Measurements from ENCODE around the gene LIN9. TPM values are rescaled to one million over a fixed set of nuclear protein-coding genes. Genes with fewer than 3 reads are reported as not detected.
"Not testable (repeated sequence)": the region's sequence is repeated elsewhere in the genome, so short reads cannot be mapped to it uniquely, and the experiment has no call there.

The LIN9 gene
- total and polyA plus RNA-seq, 12 donors = 0.97 to 5.7 (median 2.1) TPM

DNA sequence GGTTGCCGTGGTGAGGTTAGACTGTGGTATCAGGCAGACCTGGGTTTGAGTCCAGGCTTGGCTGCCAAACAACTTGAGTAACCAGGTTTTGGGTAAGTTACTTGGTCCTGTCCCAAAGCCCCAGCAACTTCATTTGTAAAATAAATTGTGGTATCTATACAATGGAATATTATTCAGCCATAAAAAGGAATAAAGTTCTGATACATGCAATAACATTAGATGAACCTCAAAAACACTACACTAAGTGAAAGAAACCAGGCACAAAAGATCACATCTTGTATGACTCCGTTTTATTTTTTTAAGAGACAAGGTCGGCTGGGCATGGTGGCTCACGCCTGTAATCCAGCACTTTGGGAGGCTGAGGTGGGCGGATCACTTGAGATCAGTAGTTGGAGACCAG, 101.9 kb downstream of the LIN9 start:
- 87 to 97% (median 95%) methylated on average over 5 of the region's 5 CpGs for WGBS, 4 donors
- TF ChIP-seq, protein P1, sequence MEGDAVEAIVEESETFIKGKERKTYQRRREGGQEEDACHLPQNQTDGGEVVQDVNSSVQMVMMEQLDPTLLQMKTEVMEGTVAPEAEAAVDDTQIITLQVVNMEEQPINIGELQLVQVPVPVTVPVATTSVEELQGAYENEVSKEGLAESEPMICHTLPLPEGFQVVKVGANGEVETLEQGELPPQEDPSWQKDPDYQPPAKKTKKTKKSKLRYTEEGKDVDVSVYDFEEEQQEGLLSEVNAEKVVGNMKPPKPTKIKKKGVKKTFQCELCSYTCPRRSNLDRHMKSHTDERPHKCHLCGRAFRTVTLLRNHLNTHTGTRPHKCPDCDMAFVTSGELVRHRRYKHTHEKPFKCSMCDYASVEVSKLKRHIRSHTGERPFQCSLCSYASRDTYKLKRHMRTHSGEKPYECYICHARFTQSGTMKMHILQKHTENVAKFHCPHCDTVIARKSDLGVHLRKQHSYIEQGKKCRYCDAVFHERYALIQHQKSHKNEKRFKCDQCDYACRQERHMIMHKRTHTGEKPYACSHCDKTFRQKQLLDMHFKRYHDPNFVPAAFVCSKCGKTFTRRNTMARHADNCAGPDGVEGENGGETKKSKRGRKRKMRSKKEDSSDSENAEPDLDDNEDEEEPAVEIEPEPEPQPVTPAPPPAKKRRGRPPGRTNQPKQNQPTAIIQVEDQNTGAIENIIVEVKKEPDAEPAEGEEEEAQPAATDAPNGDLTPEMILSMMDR (IDR thresholded peaks at IDR 0.05) = no peak
- TF ChIP-seq POLR2A (IDR thresholded peaks at IDR 0.05) = no peak
- DNase-seq = no peak
- Histone ChIP-seq H3K4me1 (replicated peaks in 1 of 2) (no peaks in the 10 kb centered on the region), H3K27ac (no peak overlapping the region), H3K9me3 (replicated peaks in 1 of 3) (no peaks in the 10 kb centered on the region), H3K4me3 (no peak overlapping the region), H3K36me3 (replicated peaks in 1 of 2) (no peaks in the 10 kb centered on the region), H3K27me3 (no peaks in the 10 kb centered on the region)
- intact Hi-C loops (cut with DNase I) = loop anchor here in 1 of 2 donors (10.0 kb wide), 1 partner anchor 118 kb away; no protein-coding TSS in a partner anchor

DNA sequence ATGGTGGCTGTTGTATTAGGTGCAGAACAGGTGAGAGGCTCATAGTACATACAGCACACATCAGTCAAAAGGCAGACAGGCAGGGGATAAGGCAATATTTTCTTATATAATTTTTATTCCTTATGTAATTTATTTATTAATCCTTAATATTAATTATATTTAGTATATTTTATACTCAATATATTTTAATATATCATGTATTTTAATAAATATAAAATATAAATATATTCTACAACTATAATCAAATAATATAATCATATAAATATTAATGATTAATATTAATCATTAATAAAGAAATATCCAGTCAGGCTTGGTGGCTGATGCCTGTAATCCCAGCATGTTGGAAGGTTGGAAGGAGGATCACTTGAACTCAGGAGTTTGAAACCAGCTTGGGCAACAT, 104.8 kb downstream of the LIN9 start:
- Histone ChIP-seq H3K9me3 (replicated peaks in 1 of 3) (no peaks in the 10 kb centered on the region), H3K27ac (no peak overlapping the region), H3K4me3 (no peak overlapping the region), H3K36me3 (replicated peaks in 1 of 2) (no peaks in the 10 kb centered on the region), H3K4me1 (replicated peaks in 1 of 2) (no peaks in the 10 kb centered on the region), H3K27me3 (no peaks in the 10 kb centered on the region)
- no peak for DNase-seq
- intact Hi-C loops (cut with DNase I) = loop anchor here in 1 of 2 donors (10.0 kb wide), 1 partner anchor 121 kb away; no protein-coding TSS in a partner anchor
- TF ChIP-seq, protein P1 (IDR thresholded peaks at IDR 0.05) = no peak
- TF ChIP-seq POLR2A (IDR thresholded peaks at IDR 0.05) = no peak

DNA sequence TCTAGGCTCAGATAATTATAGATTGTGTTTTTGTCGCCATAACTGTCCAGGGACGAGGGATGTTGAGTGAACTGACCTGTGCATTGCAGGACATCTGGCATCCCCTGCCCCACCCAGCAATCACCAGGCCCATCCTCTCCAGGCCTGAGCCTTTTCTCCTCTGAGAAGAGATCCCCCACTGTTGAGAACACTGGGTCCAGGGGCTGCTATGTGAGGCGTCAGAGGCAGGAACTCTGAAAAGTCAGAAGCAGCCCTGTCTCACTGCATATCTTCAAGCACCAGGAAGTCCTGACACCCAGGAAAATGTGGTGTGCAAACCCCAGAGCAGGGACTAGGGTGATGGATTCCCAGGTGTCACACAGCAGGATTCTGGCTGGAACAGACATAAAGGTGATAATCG, 105.3 kb downstream of the LIN9 start:
- no peaks in the 10 kb centered on the region for H3K4me1 ChIP-seq (replicated peaks in 1 of 2)
- H3K9me3 ChIP-seq (replicated peaks in 1 of 3) = no peaks in the 10 kb centered on the region
- DNase-seq = no peak
- intact Hi-C loops (cut with DNase I) = loop anchor here in 1 of 2 donors (10.0 kb wide), 1 partner anchor 121 kb away; no protein-coding TSS in a partner anchor
- H3K36me3 ChIP-seq (replicated peaks in 1 of 2) = no peaks in the 10 kb centered on the region
- TF ChIP-seq, protein P1 (IDR thresholded peaks at IDR 0.05) = no peak
- TF ChIP-seq POLR2A (IDR thresholded peaks at IDR 0.05) = no peak
- no peak overlapping the region for H3K27ac ChIP-seq
- no peaks in the 10 kb centered on the region for H3K27me3 ChIP-seq
- H3K4me3 ChIP-seq = no peak overlapping the region
- WGBS, 4 donors = 83 to 91% (median 85%) methylated on average over 4 of the region's 4 CpGs

DNA sequence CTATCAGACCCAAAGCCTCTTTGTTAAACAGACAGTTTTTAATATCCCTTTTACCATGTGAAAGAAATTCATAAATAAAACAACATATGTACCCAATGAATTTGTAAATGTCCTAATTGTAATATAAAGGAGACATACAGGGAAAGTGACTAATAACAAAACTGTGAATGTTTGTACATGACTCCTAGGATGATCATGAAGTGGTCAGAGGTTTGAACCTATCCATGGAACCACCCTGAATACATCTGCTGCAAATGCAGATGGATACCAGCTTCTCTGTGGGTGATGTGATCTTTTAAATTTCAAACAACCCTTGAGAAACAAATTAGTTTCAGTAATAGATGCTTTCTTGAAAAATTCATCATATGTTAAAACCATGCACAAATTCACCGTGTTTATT, 105.7 kb downstream of the LIN9 start:
- TF ChIP-seq, protein P1 (IDR thresholded peaks at IDR 0.05) = no peak
- no peak for TF ChIP-seq POLR2A (IDR thresholded peaks at IDR 0.05)
- no peaks in the 10 kb centered on the region for H3K27me3 ChIP-seq
- 65 to 88% (median 78%) methylated on average over 1 of the region's 1 CpG for WGBS, 4 donors
- H3K27ac ChIP-seq = no peak overlapping the region
- no peak for DNase-seq
- intact Hi-C loops (cut with DNase I) = loop anchor here in 1 of 2 donors (10.0 kb wide), 1 partner anchor 122 kb away; no protein-coding TSS in a partner anchor
- H3K36me3 ChIP-seq (replicated peaks in 1 of 2) = no peaks in the 10 kb centered on the region
- no peak overlapping the region for H3K4me3 ChIP-seq
- no peaks in the 10 kb centered on the region for H3K4me1 ChIP-seq (replicated peaks in 1 of 2)
- H3K9me3 ChIP-seq (replicated peaks in 1 of 3) = no peaks in the 10 kb centered on the region

DNA sequence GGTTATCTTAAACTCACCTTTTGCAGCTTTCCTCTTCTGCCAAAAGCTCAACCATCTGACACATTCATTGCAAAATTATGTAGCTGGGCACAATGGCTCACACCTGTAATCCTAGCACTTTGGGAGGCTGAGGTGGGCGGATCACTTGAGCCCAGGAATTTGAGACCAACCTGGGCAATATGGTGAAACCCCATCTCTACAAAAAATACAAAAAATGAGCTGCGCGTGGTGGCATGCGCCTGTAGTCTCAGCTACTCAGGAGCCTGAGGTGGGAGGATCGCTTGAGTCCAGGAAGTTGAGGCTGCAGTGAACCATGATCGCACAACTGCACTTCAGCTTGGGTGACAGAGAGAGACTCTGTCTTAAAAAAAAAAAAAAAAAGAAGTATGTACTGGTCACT, 106.3 kb downstream of the LIN9 start:
- not testable (repeated sequence) for H3K4me1 ChIP-seq (replicated peaks in 1 of 2); DNase-seq; H3K27me3 ChIP-seq; H3K9me3 ChIP-seq (replicated peaks in 1 of 3); H3K27ac ChIP-seq; H3K36me3 ChIP-seq (replicated peaks in 1 of 2); H3K4me3 ChIP-seq
- 86 to 90% (median 89%) methylated on average over 6 of the region's 6 CpGs for WGBS, 4 donors
- intact Hi-C loops (cut with DNase I) = loop anchor here in 1 of 2 donors (10.0 kb wide), 1 partner anchor 122 kb away; no protein-coding TSS in a partner anchor
